HL-60 (cell line): ENCODE measurements around the gene CCDC88A.

Experiments
- GABPA ChIP-seq: IDR thresholded peaks from 2 replicates; pipeline ENCODE4 v1.6.1; 2012; ENCODE audit warnings: low read depth
- POLR2AphosphoS5 ChIP-seq: IDR thresholded peaks from 2 replicates; pipeline ENCODE4 v1.6.1; 2012; ENCODE audit warnings: low read depth
- TF ChIP-seq, protein P1 (sequence below): IDR thresholded peaks from one replicate; pipeline ENCODE4 v1.5.1; 2011; ENCODE audit warnings: low read length, control low read depth, inconsistent platforms; ENCODE audit not compliant: insufficient read depth
- TF ChIP-seq, protein P2 (sequence below): IDR thresholded peaks from 2 replicates; pipeline ENCODE4 v1.6.1; 2012; ENCODE audit warnings: low read depth; ENCODE audit not compliant: insufficient replicate concordance

DNA sequence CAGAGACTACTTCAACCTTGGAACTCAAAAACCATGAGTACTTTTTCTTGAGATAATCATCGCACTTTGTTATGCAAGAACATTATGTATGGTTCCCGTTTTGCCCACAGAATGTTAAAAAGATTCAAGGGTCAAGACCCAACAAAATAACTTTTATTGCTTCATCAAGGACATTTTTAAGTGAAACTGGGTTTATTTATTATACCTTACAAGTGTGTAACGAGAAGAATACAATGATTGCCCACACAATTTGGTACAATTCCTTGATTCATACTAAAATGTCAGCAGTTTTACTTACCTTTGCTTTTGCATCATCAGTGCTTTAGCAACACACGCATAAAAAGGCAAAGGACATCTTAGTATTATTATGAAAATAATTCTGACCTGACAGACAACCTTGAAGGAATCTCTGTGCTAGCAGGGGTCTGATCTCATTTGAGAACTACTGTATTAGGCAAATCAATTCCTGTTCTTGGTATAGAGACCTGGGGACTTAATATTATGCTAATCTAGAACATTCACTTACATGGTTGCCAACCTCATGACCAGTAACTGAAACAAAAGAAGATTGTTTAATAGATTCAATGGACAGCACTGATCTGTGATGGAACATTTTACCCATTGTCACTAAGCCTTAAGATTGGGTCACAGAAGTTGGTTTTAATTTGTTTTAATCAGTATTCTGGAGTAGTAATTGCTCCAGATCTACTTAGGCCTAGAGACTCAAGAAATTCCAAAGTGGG, 16.2 kb downstream of the CCDC88A start:
- TF ChIP-seq, protein P1, sequence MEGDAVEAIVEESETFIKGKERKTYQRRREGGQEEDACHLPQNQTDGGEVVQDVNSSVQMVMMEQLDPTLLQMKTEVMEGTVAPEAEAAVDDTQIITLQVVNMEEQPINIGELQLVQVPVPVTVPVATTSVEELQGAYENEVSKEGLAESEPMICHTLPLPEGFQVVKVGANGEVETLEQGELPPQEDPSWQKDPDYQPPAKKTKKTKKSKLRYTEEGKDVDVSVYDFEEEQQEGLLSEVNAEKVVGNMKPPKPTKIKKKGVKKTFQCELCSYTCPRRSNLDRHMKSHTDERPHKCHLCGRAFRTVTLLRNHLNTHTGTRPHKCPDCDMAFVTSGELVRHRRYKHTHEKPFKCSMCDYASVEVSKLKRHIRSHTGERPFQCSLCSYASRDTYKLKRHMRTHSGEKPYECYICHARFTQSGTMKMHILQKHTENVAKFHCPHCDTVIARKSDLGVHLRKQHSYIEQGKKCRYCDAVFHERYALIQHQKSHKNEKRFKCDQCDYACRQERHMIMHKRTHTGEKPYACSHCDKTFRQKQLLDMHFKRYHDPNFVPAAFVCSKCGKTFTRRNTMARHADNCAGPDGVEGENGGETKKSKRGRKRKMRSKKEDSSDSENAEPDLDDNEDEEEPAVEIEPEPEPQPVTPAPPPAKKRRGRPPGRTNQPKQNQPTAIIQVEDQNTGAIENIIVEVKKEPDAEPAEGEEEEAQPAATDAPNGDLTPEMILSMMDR, result no peak
- TF ChIP-seq, protein P2, sequence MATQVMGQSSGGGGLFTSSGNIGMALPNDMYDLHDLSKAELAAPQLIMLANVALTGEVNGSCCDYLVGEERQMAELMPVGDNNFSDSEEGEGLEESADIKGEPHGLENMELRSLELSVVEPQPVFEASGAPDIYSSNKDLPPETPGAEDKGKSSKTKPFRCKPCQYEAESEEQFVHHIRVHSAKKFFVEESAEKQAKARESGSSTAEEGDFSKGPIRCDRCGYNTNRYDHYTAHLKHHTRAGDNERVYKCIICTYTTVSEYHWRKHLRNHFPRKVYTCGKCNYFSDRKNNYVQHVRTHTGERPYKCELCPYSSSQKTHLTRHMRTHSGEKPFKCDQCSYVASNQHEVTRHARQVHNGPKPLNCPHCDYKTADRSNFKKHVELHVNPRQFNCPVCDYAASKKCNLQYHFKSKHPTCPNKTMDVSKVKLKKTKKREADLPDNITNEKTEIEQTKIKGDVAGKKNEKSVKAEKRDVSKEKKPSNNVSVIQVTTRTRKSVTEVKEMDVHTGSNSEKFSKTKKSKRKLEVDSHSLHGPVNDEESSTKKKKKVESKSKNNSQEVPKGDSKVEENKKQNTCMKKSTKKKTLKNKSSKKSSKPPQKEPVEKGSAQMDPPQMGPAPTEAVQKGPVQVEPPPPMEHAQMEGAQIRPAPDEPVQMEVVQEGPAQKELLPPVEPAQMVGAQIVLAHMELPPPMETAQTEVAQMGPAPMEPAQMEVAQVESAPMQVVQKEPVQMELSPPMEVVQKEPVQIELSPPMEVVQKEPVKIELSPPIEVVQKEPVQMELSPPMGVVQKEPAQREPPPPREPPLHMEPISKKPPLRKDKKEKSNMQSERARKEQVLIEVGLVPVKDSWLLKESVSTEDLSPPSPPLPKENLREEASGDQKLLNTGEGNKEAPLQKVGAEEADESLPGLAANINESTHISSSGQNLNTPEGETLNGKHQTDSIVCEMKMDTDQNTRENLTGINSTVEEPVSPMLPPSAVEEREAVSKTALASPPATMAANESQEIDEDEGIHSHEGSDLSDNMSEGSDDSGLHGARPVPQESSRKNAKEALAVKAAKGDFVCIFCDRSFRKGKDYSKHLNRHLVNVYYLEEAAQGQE, result no peak
- TF ChIP-seq GABPA, result no peak
- no peak for TF ChIP-seq POLR2AphosphoS5
